Liver (tissue), 3 donors: ENCODE data around the gene NTNG2.

Experiments used
- ATF3 ChIP-seq: IDR thresholded peaks from 2 replicates; pipeline ENCODE4 v1.6.1; 2016; ENCODE audit warnings: antibody characterized with exemption
- CTCF ChIP-seq: fragments of 150-350 bp; IDR thresholded peaks from 2 replicates; pipeline ENCODE4 v1.5.1; 2017; ENCODE audit warnings: improper control_type of control experiment, low read depth, low read length; ENCODE audit not compliant: missing input control
- EGR1 ChIP-seq, 2 donors: IDR thresholded peaks; 2 replicates each; pipeline ENCODE4 v1.6.1; 2016 to 2018; ENCODE audit warnings: antibody characterized with exemption in 2 of 2, low read depth in 2 of 2
- GABPA ChIP-seq, 2 donors: IDR thresholded peaks in 1 of 2; conservative IDR thresholded peaks in 1 of 2; 2 replicates each; pipeline ENCODE4 v1.6.1; 2016; ENCODE audit warnings: antibody characterized with exemption in 2 of 2, mild to moderate bottlenecking in 1 of 2, moderate library complexity in 1 of 2
- JUND ChIP-seq, 2 donors: IDR thresholded peaks; 2 replicates each; pipeline ENCODE4 v1.6.1; 2016; ENCODE audit warnings: antibody characterized with exemption in 2 of 2
- MAX ChIP-seq: IDR thresholded peaks from 2 replicates; pipeline ENCODE4 v1.6.1; 2016; ENCODE audit warnings: antibody characterized with exemption
- NR2F2 ChIP-seq: IDR thresholded peaks from 2 replicates; pipeline ENCODE4 v1.6.1; 2016; ENCODE audit warnings: antibody characterized with exemption
- RAD21 ChIP-seq, 2 donors: IDR thresholded peaks; 2 replicates each; pipeline ENCODE4 v1.6.1; 2016; ENCODE audit warnings: antibody characterized with exemption in 2 of 2, mild to moderate bottlenecking in 2 of 2
- REST ChIP-seq: IDR thresholded peaks from 2 replicates; pipeline ENCODE4 v1.6.1; 2016; ENCODE audit warnings: antibody characterized with exemption, mild to moderate bottlenecking
- SP1 ChIP-seq: IDR thresholded peaks from 2 replicates; pipeline ENCODE4 v1.6.1; 2018; ENCODE audit warnings: antibody characterized with exemption, mild to moderate bottlenecking
- TAF1 ChIP-seq: conservative IDR thresholded peaks from 2 replicates; pipeline ENCODE4 v1.6.1; 2016; ENCODE audit warnings: antibody characterized with exemption, mild to moderate bottlenecking
- YY1 ChIP-seq: IDR thresholded peaks from 2 replicates; pipeline ENCODE4 v1.6.1; 2016; ENCODE audit warnings: antibody characterized with exemption, mild to moderate bottlenecking
- ZBTB33 ChIP-seq: IDR thresholded peaks from 2 replicates; pipeline ENCODE4 v1.6.1; 2016; ENCODE audit warnings: antibody characterized with exemption
- donor health status: healthy.
- donor health status: healthy.

GRCh38 chr9:132210472-132211145, 48.8 kb downstream of the NTNG2 start:
- TF ChIP-seq JUND (IDR thresholded peaks at IDR 0.05): no peak
- no peak for TF ChIP-seq MAX
- no peak for TF ChIP-seq YY1
- no peak for TF ChIP-seq GABPA (IDR thresholded peaks at IDR 0.05 in 1 of 2, conservative IDR thresholded peaks at IDR 0.05 in 1 of 2)
- TF ChIP-seq CTCF: no peak
- TF ChIP-seq ATF3: no peak
- TF ChIP-seq EGR1 (IDR thresholded peaks at IDR 0.05; ENCODE audit: low read depth in 2 of 2): no peak
- TF ChIP-seq REST: no peak
- TF ChIP-seq RAD21 (IDR thresholded peaks at IDR 0.05): no peak
- TF ChIP-seq ZBTB33: no peak
- TF ChIP-seq SP1: no peak
- TF ChIP-seq TAF1: no peak
- no peak for TF ChIP-seq NR2F2
